Measurements from ENCODE around the gene BBS12. TPM values are rescaled to one million over a fixed set of nuclear protein-coding genes. Genes with fewer than 3 reads are reported as not detected.
A peak's percentile ranks its signal among the peaks of the same experiment; 100 is the strongest.

Gene BBS12
- total and polyA plus RNA-seq, 2 experiments from 2014 or later = 5.2 to 7.1 TPM

- Histone ChIP-seq H3F3A (ENCODE audit: insufficient read depth) (peaks cover 13% of the 10 kb centered on the region; the same call in 1 of the 2 replicates), H3K9me3 (ENCODE audit: low read depth) (no peaks in the 10 kb centered on the region), H3K4me2 (ENCODE audit: unreplicated experiment) (no peak overlapping the region), H2AFZ (no peak overlapping the region), H4K20me1 (ENCODE audit: insufficient read depth) (no peaks in the 10 kb centered on the region), H3K36me3 (ENCODE audit: low read depth) (no peaks in the 10 kb centered on the region), H3K4me1 (ENCODE audit: insufficient read depth) (peaks cover 12% of the 10 kb centered on the region; the same call in 1 of the 2 replicates), H3K9me2 (ENCODE audit: insufficient read depth) (no peaks in the 10 kb centered on the region), H3K79me2 (ENCODE audit: insufficient read depth) (no peaks in the 10 kb centered on the region), H3K27me3 (replicated peaks; ENCODE audit: insufficient read depth) (no peaks in the 10 kb centered on the region), H3K4me3 (no peak overlapping the region), H3K9ac (no peak overlapping the region), H3K27ac (no peak overlapping the region)
- 91 to 92% methylated on average over 4 of the region's 4 CpGs for WGBS, 2 experiments (ENCODE audit: low coverage in 1 of 2, low lambda C conversion rate in 2 of 2, missing lambda C conversion rate in 2 of 2)
- in situ Hi-C loops (cut with MboI) = no loop called here
- TF ChIP-seq EZH2 (IDR thresholded peaks at IDR 0.05; ENCODE audit: insufficient read depth, poor library complexity, severe bottlenecking) (no peak), EZH2phosphoT487 (IDR thresholded peaks at IDR 0.05; ENCODE audit: insufficient read depth, low read depth) (no peak)
- peak; percentile 23 for DNase-seq
Observed at GRCh38 chr4:122712782-122713181, 19.7 kb upstream of the BBS12 start.

GRCh38 chr4:122715221-122715620 is 17.3 kb upstream of the BBS12 start:
- TF ChIP-seq EZH2phosphoT487 (IDR thresholded peaks at IDR 0.05; ENCODE audit: insufficient read depth, low read depth) = no peak
- TF ChIP-seq EZH2 (IDR thresholded peaks at IDR 0.05; ENCODE audit: insufficient read depth, poor library complexity, severe bottlenecking) = no peak
- H3K36me3 ChIP-seq (ENCODE audit: low read depth) = no peaks in the 10 kb centered on the region
- H3K4me3 ChIP-seq = no peak overlapping the region
- no peaks in the 10 kb centered on the region for H3K9me3 ChIP-seq (ENCODE audit: low read depth)
- no peaks in the 10 kb centered on the region for H3K27me3 ChIP-seq (replicated peaks; ENCODE audit: insufficient read depth)
- no peak overlapping the region for H3K27ac ChIP-seq
- peaks cover 10% of the 10 kb centered on the region; the same call in 1 of the 2 replicates for H3F3A ChIP-seq (ENCODE audit: insufficient read depth)
- no peaks in the 10 kb centered on the region for H3K79me2 ChIP-seq (ENCODE audit: insufficient read depth)
- H3K9me2 ChIP-seq (ENCODE audit: insufficient read depth) = no peaks in the 10 kb centered on the region
- no peak overlapping the region for H2AFZ ChIP-seq
- in situ Hi-C loops (cut with MboI) = no loop called here
- H3K4me1 ChIP-seq (ENCODE audit: insufficient read depth) = peaks cover 8% of the 10 kb centered on the region; the same call in 1 of the 2 replicates
- DNase-seq = no peak
- H4K20me1 ChIP-seq (ENCODE audit: insufficient read depth) = no peaks in the 10 kb centered on the region
- H3K9ac ChIP-seq = no peak overlapping the region
- WGBS, 2 experiments (ENCODE audit: low coverage in 1 of 2, low lambda C conversion rate in 2 of 2, missing lambda C conversion rate in 2 of 2) = 74 to 80% methylated on average over 5 of the region's 5 CpGs
- H3K4me2 ChIP-seq (ENCODE audit: unreplicated experiment) = no peak overlapping the region

DNA sequence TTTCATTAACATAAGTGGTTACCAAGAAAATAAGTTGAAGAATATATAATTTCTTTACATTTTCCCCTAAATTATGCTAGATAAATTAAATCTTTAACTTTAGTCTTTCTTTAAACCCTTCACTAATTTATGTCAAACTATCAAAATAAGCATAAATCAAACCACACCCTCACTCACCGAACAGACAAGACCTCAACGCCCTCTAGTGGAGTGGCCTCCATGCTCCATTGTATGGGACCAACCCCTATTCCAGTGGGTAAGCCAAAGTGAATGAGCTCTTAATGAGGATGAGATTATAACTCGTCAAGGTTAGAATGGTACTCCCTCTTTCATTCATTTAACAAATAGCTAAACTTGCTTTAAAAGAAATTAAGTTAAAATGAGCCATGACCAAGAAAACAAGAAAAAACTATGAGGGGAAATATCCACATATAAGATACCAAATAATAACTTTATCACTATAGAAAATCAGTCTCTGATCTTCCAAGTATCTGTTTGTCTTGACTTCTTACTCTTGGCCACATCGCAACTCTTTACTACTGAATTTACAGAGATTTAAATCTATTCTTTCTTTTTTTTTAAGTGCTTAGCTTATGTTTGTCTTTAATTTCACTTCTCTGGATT is 15.6 kb upstream of the BBS12 start:
- H3K27ac ChIP-seq = no peak overlapping the region
- H3F3A ChIP-seq (ENCODE audit: insufficient read depth) = no peaks in the 10 kb centered on the region
- TF ChIP-seq EZH2 (IDR thresholded peaks at IDR 0.05; ENCODE audit: insufficient read depth, poor library complexity, severe bottlenecking) (no peak), EZH2phosphoT487 (IDR thresholded peaks at IDR 0.05; ENCODE audit: insufficient read depth, low read depth) (no peak)
- H2AFZ ChIP-seq = no peak overlapping the region
- H3K4me1 ChIP-seq (ENCODE audit: insufficient read depth) = no peaks in the 10 kb centered on the region
- H4K20me1 ChIP-seq (ENCODE audit: insufficient read depth) = no peaks in the 10 kb centered on the region
- no peak overlapping the region for H3K4me3 ChIP-seq
- in situ Hi-C loops (cut with MboI) = no loop called here
- no peaks in the 10 kb centered on the region for H3K79me2 ChIP-seq (ENCODE audit: insufficient read depth)
- H3K9me3 ChIP-seq (ENCODE audit: low read depth) = no peaks in the 10 kb centered on the region
- no peak overlapping the region for H3K9ac ChIP-seq
- H3K4me2 ChIP-seq (ENCODE audit: unreplicated experiment) = no peak overlapping the region
- H3K36me3 ChIP-seq (ENCODE audit: low read depth) = no peaks in the 10 kb centered on the region
- 17 to 18% methylated on average over 4 of the region's 4 CpGs for WGBS, 2 experiments (ENCODE audit: low coverage in 1 of 2, low lambda C conversion rate in 2 of 2, missing lambda C conversion rate in 2 of 2)
- no peaks in the 10 kb centered on the region for H3K27me3 ChIP-seq (replicated peaks; ENCODE audit: insufficient read depth)
- peak; percentile 74 for DNase-seq
- H3K9me2 ChIP-seq (ENCODE audit: insufficient read depth) = no peaks in the 10 kb centered on the region

GRCh38 chr4:122718281-122718680 is 14.2 kb upstream of the BBS12 start:
- H3K4me3 ChIP-seq = no peak overlapping the region
- TF ChIP-seq EZH2phosphoT487 (IDR thresholded peaks at IDR 0.05; ENCODE audit: insufficient read depth, low read depth) = no peak
- no peaks in the 10 kb centered on the region for H3K9me3 ChIP-seq (ENCODE audit: low read depth)
- H3K27me3 ChIP-seq (replicated peaks; ENCODE audit: insufficient read depth) = no peaks in the 10 kb centered on the region
- 72 to 87% methylated on average over 2 of the region's 2 CpGs for WGBS, 2 experiments (ENCODE audit: low coverage in 1 of 2, low lambda C conversion rate in 2 of 2, missing lambda C conversion rate in 2 of 2)
- no peak overlapping the region for H2AFZ ChIP-seq
- no peak for DNase-seq
- peaks cover 3% of the 10 kb centered on the region; the same call in 1 of the 2 replicates for H3K9me2 ChIP-seq (ENCODE audit: insufficient read depth)
- no peaks in the 10 kb centered on the region for H4K20me1 ChIP-seq (ENCODE audit: insufficient read depth)
- H3K79me2 ChIP-seq (ENCODE audit: insufficient read depth) = no peaks in the 10 kb centered on the region
- H3K4me2 ChIP-seq (ENCODE audit: unreplicated experiment) = no peak overlapping the region
- no peaks in the 10 kb centered on the region for H3K36me3 ChIP-seq (ENCODE audit: low read depth)
- no peaks in the 10 kb centered on the region for H3F3A ChIP-seq (ENCODE audit: insufficient read depth)
- in situ Hi-C loops (cut with MboI) = no loop called here
- no peaks in the 10 kb centered on the region for H3K4me1 ChIP-seq (ENCODE audit: insufficient read depth)
- no peak overlapping the region for H3K9ac ChIP-seq
- no peak overlapping the region for H3K27ac ChIP-seq

All from GM23248 (cell line).